ENCODE data around the gene RPLP2.

DNA sequence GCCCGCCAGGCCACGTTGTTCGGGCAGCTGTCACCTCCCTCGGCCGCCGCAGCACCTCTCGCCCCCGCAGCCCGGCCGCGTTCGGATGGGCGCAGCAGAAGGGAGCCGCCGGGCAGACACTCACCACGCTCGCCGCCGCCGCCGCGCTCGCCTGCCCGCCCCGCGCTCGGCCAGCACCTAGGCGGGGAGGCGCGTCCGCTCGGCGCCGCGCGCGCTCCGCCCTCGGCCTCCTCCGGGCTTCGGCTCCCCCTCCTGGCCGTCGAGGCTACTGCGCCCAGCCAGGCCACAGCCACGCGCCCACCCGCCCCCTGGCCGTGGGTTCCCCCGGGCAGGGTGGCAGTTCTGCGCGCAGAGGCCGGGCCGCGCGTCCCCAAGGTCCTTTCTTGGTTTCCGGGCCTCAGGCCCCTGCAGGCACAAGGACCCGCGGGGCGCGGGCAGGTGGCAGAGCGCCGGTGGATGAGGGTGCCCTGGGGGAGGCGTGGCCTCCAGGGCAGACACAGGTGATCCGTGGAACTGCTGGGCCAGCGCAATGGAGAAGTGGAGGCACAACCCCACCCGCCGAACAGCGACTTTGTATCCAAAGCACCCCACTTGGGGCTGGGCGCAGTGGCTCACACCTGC, 11.6 kb upstream of the RPLP2 start, which contains the start of gene SLC25A22:
- TF ChIP-seq, protein P1, sequence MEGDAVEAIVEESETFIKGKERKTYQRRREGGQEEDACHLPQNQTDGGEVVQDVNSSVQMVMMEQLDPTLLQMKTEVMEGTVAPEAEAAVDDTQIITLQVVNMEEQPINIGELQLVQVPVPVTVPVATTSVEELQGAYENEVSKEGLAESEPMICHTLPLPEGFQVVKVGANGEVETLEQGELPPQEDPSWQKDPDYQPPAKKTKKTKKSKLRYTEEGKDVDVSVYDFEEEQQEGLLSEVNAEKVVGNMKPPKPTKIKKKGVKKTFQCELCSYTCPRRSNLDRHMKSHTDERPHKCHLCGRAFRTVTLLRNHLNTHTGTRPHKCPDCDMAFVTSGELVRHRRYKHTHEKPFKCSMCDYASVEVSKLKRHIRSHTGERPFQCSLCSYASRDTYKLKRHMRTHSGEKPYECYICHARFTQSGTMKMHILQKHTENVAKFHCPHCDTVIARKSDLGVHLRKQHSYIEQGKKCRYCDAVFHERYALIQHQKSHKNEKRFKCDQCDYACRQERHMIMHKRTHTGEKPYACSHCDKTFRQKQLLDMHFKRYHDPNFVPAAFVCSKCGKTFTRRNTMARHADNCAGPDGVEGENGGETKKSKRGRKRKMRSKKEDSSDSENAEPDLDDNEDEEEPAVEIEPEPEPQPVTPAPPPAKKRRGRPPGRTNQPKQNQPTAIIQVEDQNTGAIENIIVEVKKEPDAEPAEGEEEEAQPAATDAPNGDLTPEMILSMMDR (conservative IDR thresholded peaks at IDR 0.05; ENCODE audit: low read depth, low read length), result peak; percentile 63
- no peak for TF ChIP-seq EZH2 (IDR thresholded peaks at IDR 0.05; ENCODE audit: borderline replicate concordance, low read depth, low read length, poor library complexity, severe bottlenecking)
